GM19193 (cell line): ENCODE data around the gene LPAR4.

ENCODE experiments used
- POLR2A ChIP-seq: IDR thresholded peaks from 4 replicates; pipeline ENCODE4 v1.6.1; 2011; ENCODE audit not compliant: insufficient read depth, insufficient read length; ENCODE audit errors: extremely low read depth

The LPAR4 gene

GRCh38 chrX:78800114-78800513 is 52.6 kb downstream of the LPAR4 start:
- no peak for TF ChIP-seq POLR2A

DNA sequence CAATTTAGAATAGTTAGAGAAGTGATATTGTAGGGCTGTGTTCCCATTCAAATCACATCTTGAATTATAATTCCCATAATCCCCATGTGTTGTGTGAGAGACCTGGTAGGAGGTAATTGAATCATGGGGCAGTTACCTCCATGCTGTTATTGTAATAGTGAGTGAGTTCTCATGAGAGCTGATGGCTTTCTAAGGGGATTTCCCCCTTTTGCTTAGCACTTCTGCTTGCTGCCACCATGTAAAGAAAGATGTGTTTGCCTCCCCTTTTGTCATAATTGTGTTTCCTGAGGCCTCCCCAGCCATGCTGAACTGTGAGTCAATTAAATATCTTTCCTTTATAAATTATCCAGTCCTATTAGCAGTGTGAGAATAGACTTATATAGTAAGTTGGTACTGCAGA is 53.2 kb downstream of the LPAR4 start:
- TF ChIP-seq POLR2A, result no peak

DNA sequence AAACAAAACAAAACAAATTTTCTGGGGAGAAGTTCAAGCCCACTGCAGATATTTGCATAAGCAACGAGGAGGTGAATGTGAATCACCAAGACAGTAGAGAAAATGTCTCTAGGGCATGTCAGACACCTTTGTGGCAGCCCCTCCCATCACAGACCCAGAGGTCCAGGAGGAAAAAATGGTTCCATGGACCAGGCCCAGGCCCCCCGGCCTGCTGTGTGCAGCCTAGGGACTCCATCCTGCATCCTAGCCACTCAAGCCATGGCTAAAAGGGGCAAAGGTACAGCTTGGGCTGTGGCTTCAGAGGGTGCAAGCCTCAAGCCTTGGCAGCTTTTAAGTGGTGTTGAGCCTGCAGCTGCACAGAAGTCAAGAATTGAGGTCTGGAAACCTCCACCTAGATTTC is 54.0 kb downstream of the LPAR4 start:
- no peak for TF ChIP-seq POLR2A
